Osteoblast (primary cell): ENCODE measurements around the gene MAVS. TPM values are rescaled to one million over a fixed set of nuclear protein-coding genes. Genes with fewer than 3 reads are reported as not detected.
"Not testable (repeated sequence)": the region's sequence is repeated elsewhere in the genome, so short reads cannot be mapped to it uniquely, and the experiment has no call there.

Experiments
- DNase-seq: peaks from one replicate; pipeline ENCODE4 v3.0.0; 2011; ENCODE audit warnings: low spot score, mixed read lengths; ENCODE audit not compliant: insufficient read length; ENCODE audit errors: missing footprints
- H2AFZ ChIP-seq: 2 replicates; pipeline ENCODE4 v1.6.0; 2011; ENCODE audit warnings: mild to moderate bottlenecking, low read length
- H3K27ac ChIP-seq: 2 replicates; pipeline ENCODE4 v1.5.1; 2011; ENCODE audit warnings: mild to moderate bottlenecking, low read depth, low read length, moderate library complexity
- H3K27me3 ChIP-seq: 2 replicates; pipeline ENCODE4 v1.6.0; 2012; ENCODE audit warnings: mild to moderate bottlenecking, control low read depth, inconsistent platforms, low read length, moderate library complexity; ENCODE audit not compliant: insufficient read depth
- H3K36me3 ChIP-seq: 2 replicates; pipeline ENCODE4 v1.5.1; 2011; ENCODE audit warnings: mild to moderate bottlenecking, low read length, control low read depth, moderate library complexity; ENCODE audit not compliant: insufficient read depth
- H3K4me1 ChIP-seq: 2 replicates; pipeline ENCODE4 v1.5.1; 2011; ENCODE audit warnings: mild to moderate bottlenecking, low read length, control low read depth, moderate library complexity; ENCODE audit not compliant: insufficient read depth
- H3K4me2 ChIP-seq: 2 replicates; pipeline ENCODE4 v1.6.0; 2011; ENCODE audit warnings: mild to moderate bottlenecking, low read length; ENCODE audit not compliant: insufficient read depth
- H3K4me3 ChIP-seq: fragments of 200-600 bp; sonication (generic); 3 replicates; pipeline ENCODE4 v1.5.1; 2012; ENCODE audit warnings: mild to moderate bottlenecking, low read length, inconsistent platforms; ENCODE audit not compliant: insufficient read depth
- H3K79me2 ChIP-seq: 2 replicates; pipeline ENCODE4 v1.6.0; 2012; ENCODE audit warnings: mild to moderate bottlenecking, low read length, control low read depth, inconsistent platforms; ENCODE audit not compliant: insufficient read depth
- H3K9me3 ChIP-seq: 2 replicates; pipeline ENCODE4 v1.5.1; 2011; ENCODE audit warnings: low read depth, low read length, control low read depth
- H4K20me1 ChIP-seq: 2 replicates; pipeline ENCODE4 v1.6.0; 2012; ENCODE audit warnings: mild to moderate bottlenecking, low read length, control low read depth; ENCODE audit not compliant: insufficient read depth
- total RNA-seq: library from RNA; depleted of rRNA; stranded (reverse); fragments of >200 nt; gene quantifications from 2 replicates; pipeline ENCODE4 v1.2.3, GENCODE V29; 2012
- TF ChIP-seq, protein P1 (sequence below): IDR thresholded peaks from 2 replicates; pipeline ENCODE4 v1.5.1; 2011; ENCODE audit warnings: mild to moderate bottlenecking, low read depth, low read length, moderate library complexity; ENCODE audit errors: extremely low read depth

The MAVS gene
- total RNA-seq, 1 donor = 32.2 TPM

DNA sequence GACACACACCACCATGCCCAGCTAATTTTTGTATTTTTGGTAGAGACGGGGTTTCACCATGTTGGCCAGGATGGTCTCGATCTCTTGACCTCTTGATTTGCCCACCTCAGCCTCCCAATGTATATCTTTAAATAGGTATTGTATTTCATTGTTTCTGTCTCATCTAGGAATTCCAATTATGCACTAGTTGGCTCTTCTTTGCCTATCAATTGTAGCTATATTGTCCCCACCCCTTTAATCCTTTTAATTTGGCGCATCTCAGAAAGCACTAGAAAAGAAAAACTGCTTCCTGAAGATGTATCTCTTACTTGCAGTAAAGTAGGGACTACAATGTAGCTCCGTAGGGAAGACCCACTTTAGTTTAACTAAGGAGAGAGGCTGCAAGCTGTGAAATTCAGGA lies 10.5 kb upstream of the MAVS start:
- H3K9me3 ChIP-seq = no peaks in the 10 kb centered on the region
- H3K4me1 ChIP-seq = no peaks in the 10 kb centered on the region
- H3K27me3 ChIP-seq = no peaks in the 10 kb centered on the region
- H2AFZ ChIP-seq = no peak overlapping the region
- no peak for DNase-seq
- no peaks in the 10 kb centered on the region for H3K36me3 ChIP-seq
- H3K4me3 ChIP-seq = no peak overlapping the region
- TF ChIP-seq, protein P1, sequence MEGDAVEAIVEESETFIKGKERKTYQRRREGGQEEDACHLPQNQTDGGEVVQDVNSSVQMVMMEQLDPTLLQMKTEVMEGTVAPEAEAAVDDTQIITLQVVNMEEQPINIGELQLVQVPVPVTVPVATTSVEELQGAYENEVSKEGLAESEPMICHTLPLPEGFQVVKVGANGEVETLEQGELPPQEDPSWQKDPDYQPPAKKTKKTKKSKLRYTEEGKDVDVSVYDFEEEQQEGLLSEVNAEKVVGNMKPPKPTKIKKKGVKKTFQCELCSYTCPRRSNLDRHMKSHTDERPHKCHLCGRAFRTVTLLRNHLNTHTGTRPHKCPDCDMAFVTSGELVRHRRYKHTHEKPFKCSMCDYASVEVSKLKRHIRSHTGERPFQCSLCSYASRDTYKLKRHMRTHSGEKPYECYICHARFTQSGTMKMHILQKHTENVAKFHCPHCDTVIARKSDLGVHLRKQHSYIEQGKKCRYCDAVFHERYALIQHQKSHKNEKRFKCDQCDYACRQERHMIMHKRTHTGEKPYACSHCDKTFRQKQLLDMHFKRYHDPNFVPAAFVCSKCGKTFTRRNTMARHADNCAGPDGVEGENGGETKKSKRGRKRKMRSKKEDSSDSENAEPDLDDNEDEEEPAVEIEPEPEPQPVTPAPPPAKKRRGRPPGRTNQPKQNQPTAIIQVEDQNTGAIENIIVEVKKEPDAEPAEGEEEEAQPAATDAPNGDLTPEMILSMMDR = no peak
- H4K20me1 ChIP-seq = no peaks in the 10 kb centered on the region
- H3K27ac ChIP-seq = no peak overlapping the region
- H3K79me2 ChIP-seq = no peaks in the 10 kb centered on the region
- H3K4me2 ChIP-seq = no peak overlapping the region

DNA sequence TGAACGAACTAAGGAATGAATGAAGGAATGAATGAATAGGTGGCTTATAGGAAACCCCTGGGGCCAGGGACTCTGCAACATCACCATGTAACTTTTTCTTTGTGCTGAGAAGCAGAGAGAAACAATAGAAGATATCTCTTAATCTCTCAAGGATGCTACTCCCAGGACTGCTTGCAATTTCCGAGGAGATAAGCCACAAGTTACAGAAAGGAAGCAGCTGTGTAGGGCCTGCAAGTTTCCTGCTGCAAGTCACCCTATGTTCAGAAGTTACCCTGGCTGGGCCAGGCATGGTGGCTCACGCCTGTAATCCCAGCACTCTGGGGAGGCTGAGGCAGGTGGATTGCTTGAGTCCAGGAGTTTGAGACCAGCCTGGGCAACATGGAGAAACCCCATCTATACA lies 7.3 kb upstream of the MAVS start:
- Histone ChIP-seq H3K9me3 (no peaks in the 10 kb centered on the region), H3K27ac (no peak overlapping the region), H3K4me2 (no peak overlapping the region), H3K79me2 (no peaks in the 10 kb centered on the region), H4K20me1 (no peaks in the 10 kb centered on the region), H2AFZ (no peak overlapping the region), H3K36me3 (no peaks in the 10 kb centered on the region), H3K4me1 (peaks cover 11% of the 10 kb centered on the region), H3K4me3 (no peak overlapping the region), H3K27me3 (no peaks in the 10 kb centered on the region)
- peak; percentile 8 for DNase-seq
- TF ChIP-seq, protein P1 = no peak

DNA sequence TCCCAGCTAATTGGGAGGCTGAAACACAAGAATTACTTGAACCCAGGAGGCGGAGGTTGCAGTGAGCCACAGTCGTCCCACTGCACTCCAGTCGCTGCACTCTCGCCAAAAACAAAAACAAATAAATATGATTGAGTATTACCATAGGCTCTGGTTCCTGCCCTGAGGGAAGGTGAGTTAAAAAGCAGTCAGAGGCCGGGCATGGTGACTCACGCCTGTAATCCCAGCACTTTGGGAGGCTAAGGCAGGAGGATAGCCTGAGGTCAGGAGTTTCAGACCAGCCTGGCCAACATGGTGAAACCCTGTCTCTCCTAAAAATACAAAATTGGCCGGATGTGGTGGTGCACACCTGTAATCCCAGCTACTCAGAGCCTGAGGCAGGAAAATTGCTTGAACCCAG lies 6.4 kb upstream of the MAVS start:
- H3K4me1 ChIP-seq = peaks cover 11% of the 10 kb centered on the region
- H3K36me3 ChIP-seq, H2AFZ ChIP-seq, H3K4me3 ChIP-seq, H3K27me3 ChIP-seq, H3K79me2 ChIP-seq, H3K27ac ChIP-seq, DNase-seq, H3K4me2 ChIP-seq, H4K20me1 ChIP-seq, H3K9me3 ChIP-seq: not testable (repeated sequence)

DNA sequence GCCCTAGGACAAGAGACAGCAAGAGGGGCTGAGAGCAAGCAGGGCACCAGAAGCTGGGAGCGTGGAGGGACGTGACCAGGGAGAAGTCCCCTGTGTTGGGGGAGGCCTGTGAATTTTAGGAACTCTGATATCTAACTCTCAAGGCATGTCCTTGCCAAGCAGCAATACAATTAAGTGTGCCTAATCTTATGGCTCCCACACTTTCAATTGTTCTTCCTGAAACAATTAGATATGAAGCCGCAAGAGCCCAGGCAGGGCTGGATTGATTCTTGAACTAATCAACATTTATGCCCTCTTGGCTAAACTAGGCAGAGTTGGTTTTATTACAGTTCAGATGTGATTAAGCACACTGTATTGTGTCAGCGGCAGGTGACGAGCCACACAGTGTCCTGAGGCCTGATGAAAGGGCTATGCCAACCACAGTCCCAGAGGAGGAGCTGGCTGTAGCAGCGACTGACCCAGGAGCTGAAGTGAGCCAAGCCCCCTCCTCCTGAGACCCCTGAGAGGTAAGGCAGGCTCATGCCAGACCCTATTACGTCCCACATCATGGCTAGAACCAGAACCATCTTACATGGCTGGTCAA lies 4.2 kb upstream of the MAVS start:
- Histone ChIP-seq H3K27ac (peak overlapping the region; percentile 70), H3K4me2 (no peak overlapping the region), H3K4me3 (no peak overlapping the region), H3K36me3 (no peaks in the 10 kb centered on the region), H3K27me3 (no peaks in the 10 kb centered on the region), H4K20me1 (peaks cover 3% of the 10 kb centered on the region), H3K9me3 (no peaks in the 10 kb centered on the region), H3K79me2 (peaks cover 15% of the 10 kb centered on the region), H3K4me1 (peaks cover 17% of the 10 kb centered on the region), H2AFZ (peak overlapping the region; percentile 11)
- DNase-seq = peak; percentile 13
- TF ChIP-seq, protein P1 = no peak
